Astrocyte (in vitro differentiated cells and primary cell): ENCODE data around the gene HSPA1A.

Experiments
- EZH2 ChIP-seq: IDR thresholded peaks from 2 replicates; pipeline ENCODE4 v1.6.1; 2012; ENCODE audit warnings: mild to moderate bottlenecking, low read length, inconsistent platforms; ENCODE audit not compliant: insufficient read depth
- TF ChIP-seq, protein P1 (sequence below): IDR thresholded peaks from 2 replicates; pipeline ENCODE4 v1.5.1; 2011; ENCODE audit warnings: low read depth, mild to moderate bottlenecking, inconsistent platforms, low read length, moderate library complexity; ENCODE audit not compliant: insufficient read depth

DNA sequence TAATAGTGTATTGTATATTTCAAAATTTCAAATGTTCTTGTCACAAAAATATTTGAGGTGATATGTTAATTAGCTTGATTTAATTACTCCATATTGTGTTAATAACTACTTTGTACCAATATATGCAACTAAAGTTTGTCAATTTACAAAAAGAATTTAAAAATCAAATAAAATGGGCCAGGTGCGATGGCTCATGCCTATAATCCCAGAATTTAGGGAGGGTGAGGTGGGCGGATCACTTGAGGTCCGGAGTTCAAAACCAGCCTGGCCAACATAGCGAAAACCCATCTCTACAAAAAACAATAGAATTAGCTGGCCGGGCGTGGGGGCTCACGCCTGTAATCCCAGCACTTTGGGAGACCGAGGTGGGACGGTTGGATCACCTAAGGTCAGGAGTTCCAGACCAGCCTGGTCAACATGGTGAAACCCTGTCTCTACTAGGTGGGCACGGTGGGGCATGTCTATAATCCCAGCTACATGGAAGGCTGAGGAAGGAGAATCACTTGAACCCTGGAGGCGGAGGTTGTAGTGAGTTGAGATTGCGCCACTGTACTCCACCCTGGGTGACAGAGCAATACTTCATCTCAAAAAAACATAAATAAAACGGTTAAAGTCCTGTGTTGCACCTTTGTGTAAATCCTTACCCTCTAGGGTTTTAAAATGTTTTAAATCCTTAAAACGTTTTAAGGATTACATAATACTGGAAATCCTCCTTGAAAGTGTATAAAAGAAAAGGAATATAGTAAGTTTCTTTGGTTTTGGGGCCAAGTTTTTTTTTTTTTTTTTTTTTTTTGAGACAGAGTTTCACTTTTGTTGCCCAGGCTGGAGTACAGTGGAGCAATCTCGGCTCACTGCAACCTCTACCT is 16.2 kb downstream of the HSPA1A start:
- TF ChIP-seq, protein P1, sequence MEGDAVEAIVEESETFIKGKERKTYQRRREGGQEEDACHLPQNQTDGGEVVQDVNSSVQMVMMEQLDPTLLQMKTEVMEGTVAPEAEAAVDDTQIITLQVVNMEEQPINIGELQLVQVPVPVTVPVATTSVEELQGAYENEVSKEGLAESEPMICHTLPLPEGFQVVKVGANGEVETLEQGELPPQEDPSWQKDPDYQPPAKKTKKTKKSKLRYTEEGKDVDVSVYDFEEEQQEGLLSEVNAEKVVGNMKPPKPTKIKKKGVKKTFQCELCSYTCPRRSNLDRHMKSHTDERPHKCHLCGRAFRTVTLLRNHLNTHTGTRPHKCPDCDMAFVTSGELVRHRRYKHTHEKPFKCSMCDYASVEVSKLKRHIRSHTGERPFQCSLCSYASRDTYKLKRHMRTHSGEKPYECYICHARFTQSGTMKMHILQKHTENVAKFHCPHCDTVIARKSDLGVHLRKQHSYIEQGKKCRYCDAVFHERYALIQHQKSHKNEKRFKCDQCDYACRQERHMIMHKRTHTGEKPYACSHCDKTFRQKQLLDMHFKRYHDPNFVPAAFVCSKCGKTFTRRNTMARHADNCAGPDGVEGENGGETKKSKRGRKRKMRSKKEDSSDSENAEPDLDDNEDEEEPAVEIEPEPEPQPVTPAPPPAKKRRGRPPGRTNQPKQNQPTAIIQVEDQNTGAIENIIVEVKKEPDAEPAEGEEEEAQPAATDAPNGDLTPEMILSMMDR: no peak
- no peak for TF ChIP-seq EZH2
